DOHH2 (cell line): ENCODE measurements around the gene CADPS2.

ENCODE experiments used
- H3F3A ChIP-seq: fragments of 200-600 bp; sonication (generic), shearing (Covaris generic); 2 replicates; pipeline ENCODE4 v1.6.0; 2016; ENCODE audit warnings: antibody characterized with exemption, mild to moderate bottlenecking; ENCODE audit not compliant: control insufficient read depth, insufficient read depth
- H3K27ac ChIP-seq: fragments of 200-600 bp; sonication (generic); 2 replicates; pipeline ENCODE4 v1.5.1; 2014; ENCODE audit warnings: low read depth, mild to moderate bottlenecking, low read length, moderate library complexity
- H3K27me3 ChIP-seq: fragments of 200-600 bp; sonication (generic); 2 replicates; pipeline ENCODE4 v1.6.1; 2014; ENCODE audit warnings: mild to moderate bottlenecking, low read length, mixed read lengths; ENCODE audit not compliant: control insufficient read depth
- H3K36me3 ChIP-seq: fragments of 200-600 bp; sonication (generic); 2 replicates; pipeline ENCODE4 v1.6.1; 2014; ENCODE audit warnings: mild to moderate bottlenecking, low read length, moderate library complexity, mixed read lengths; ENCODE audit not compliant: control insufficient read depth
- H3K4me1 ChIP-seq: fragments of 200-600 bp; sonication (generic); 2 replicates; pipeline ENCODE4 v1.6.1; 2014; ENCODE audit warnings: mild to moderate bottlenecking, low read length, mixed read lengths; ENCODE audit not compliant: control insufficient read depth
- H3K4me2 ChIP-seq: fragments of 200-600 bp; sonication (generic); 2 replicates; pipeline ENCODE4 v1.6.0; 2014; ENCODE audit warnings: mild to moderate bottlenecking, low read length, moderate library complexity
- H3K4me3 ChIP-seq: fragments of 200-600 bp; sonication (generic); 2 replicates; pipeline ENCODE4 v1.5.1; 2014; ENCODE audit warnings: mild to moderate bottlenecking, low read length, mixed read lengths
- H3K79me2 ChIP-seq: fragments of 200-600 bp; sonication (generic); 2 replicates; pipeline ENCODE4 v1.6.1; 2014; ENCODE audit warnings: mild to moderate bottlenecking, low read length, mixed read lengths; ENCODE audit not compliant: control insufficient read depth
- H3K9me2 ChIP-seq: fragments of 200-600 bp; sonication (generic); replicated peaks from 2 replicates; pipeline ENCODE4 v1.6.1; 2014; ENCODE audit warnings: mild to moderate bottlenecking, low read length, mixed read lengths; ENCODE audit not compliant: control insufficient read depth
- H3K9me3 ChIP-seq: fragments of 200-600 bp; sonication (generic); 2 replicates; pipeline ENCODE4 v1.6.1; 2014; ENCODE audit warnings: antibody characterized with exemption, low read length, mixed read lengths; ENCODE audit not compliant: control insufficient read depth, insufficient read depth
- H4K20me1 ChIP-seq: fragments of 200-600 bp; sonication (generic); 2 replicates; pipeline ENCODE4 v1.6.0; 2014; ENCODE audit warnings: low read depth, mild to moderate bottlenecking, antibody characterized with exemption, low read length, moderate library complexity; ENCODE audit not compliant: control insufficient read depth, insufficient read depth
- CTCF ChIP-seq: fragments of 200-600 bp; sonication (generic); IDR thresholded peaks from one replicate; pipeline ENCODE4 v1.5.1; 2014; ENCODE audit warnings: antibody characterized with exemption, mild to moderate bottlenecking, low read depth, low read length; ENCODE audit not compliant: poor library complexity, severe bottlenecking
- EZH2phosphoT487 ChIP-seq: fragments of 200-600 bp; sonication (generic); IDR thresholded peaks from 2 replicates; pipeline ENCODE4 v1.6.1; 2017; ENCODE audit warnings: borderline replicate concordance, mild to moderate bottlenecking, antibody characterized with exemption, low read length, moderate library complexity, mixed read lengths

Gene CADPS2

GRCh38 chr7:122600630-122601029, 285.6 kb downstream of the CADPS2 start:
- no peaks in the 10 kb centered on the region for H3K9me2 ChIP-seq
- no peaks in the 10 kb centered on the region for H3F3A ChIP-seq
- H3K36me3 ChIP-seq = no peaks in the 10 kb centered on the region
- H3K4me1 ChIP-seq = no peaks in the 10 kb centered on the region
- H3K27me3 ChIP-seq = no peaks in the 10 kb centered on the region
- H3K4me2 ChIP-seq = no peak overlapping the region
- H3K27ac ChIP-seq = no peak overlapping the region
- H4K20me1 ChIP-seq = no peaks in the 10 kb centered on the region
- no peak overlapping the region for H3K4me3 ChIP-seq
- no peak for TF ChIP-seq CTCF
- H3K9me3 ChIP-seq = no peaks in the 10 kb centered on the region
- H3K79me2 ChIP-seq = no peaks in the 10 kb centered on the region

- no peak for TF ChIP-seq EZH2phosphoT487
- no peak for TF ChIP-seq CTCF
- Histone ChIP-seq H3F3A (no peaks in the 10 kb centered on the region), H4K20me1 (no peaks in the 10 kb centered on the region), H3K4me2 (no peak overlapping the region), H3K27ac (no peak overlapping the region), H3K27me3 (no peaks in the 10 kb centered on the region), H3K4me3 (no peak overlapping the region), H3K9me3 (no peaks in the 10 kb centered on the region), H3K36me3 (no peaks in the 10 kb centered on the region), H3K4me1 (no peaks in the 10 kb centered on the region), H3K79me2 (no peaks in the 10 kb centered on the region), H3K9me2 (no peaks in the 10 kb centered on the region)
Observed at GRCh38 chr7:122600042-122600441, 286.2 kb downstream of the CADPS2 start.

DNA sequence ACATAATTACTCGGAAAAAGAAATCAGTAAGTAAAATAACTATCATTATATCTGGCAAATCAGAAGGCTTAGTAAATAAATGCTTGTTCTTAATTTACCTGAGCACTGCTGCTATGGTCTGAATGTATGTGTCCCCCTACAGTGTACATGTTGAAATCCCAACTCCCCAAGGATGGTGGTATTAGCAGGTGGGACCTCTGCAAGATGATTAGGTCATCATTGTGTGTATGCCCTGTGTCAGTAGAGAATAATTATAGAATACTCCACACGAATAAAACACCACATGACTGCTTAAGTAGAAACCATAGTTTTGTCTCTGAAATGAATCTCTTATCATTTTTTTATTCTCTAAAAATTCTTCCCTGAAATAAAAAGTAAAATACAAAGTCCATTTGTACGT, 289.0 kb downstream of the CADPS2 start:
- no peaks in the 10 kb centered on the region for H3K9me2 ChIP-seq
- H3K36me3 ChIP-seq = no peaks in the 10 kb centered on the region
- no peaks in the 10 kb centered on the region for H3K27me3 ChIP-seq
- H3F3A ChIP-seq = no peaks in the 10 kb centered on the region
- no peaks in the 10 kb centered on the region for H4K20me1 ChIP-seq
- no peak overlapping the region for H3K4me2 ChIP-seq
- H3K4me1 ChIP-seq = no peaks in the 10 kb centered on the region
- no peak overlapping the region for H3K27ac ChIP-seq
- H3K79me2 ChIP-seq = no peaks in the 10 kb centered on the region
- H3K4me3 ChIP-seq = no peak overlapping the region
- H3K9me3 ChIP-seq = no peaks in the 10 kb centered on the region
- TF ChIP-seq CTCF = no peak
- TF ChIP-seq EZH2phosphoT487 = no peak

DNA sequence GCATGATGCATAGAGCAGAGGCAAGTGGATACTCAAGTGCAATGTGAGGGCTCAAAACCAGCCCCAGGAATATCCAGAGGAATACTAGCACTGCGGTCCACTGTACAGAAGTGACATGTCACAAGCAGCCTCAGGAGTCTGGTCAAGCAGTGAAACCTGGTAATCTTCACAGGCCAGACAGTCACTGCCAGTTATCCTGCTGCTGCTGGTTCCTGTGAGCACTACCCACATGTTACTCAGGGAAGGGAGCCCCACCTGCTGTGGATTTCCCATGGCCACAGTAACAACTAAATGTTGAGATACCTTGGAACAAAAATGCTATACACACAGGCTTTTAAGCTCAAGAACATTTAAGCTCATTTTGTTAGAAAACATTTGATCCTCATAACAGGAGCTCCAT, 290.4 kb downstream of the CADPS2 start:
- no peaks in the 10 kb centered on the region for H4K20me1 ChIP-seq
- TF ChIP-seq CTCF (no peak), EZH2phosphoT487 (no peak)
- no peaks in the 10 kb centered on the region for H3K79me2 ChIP-seq
- H3K9me2 ChIP-seq = no peaks in the 10 kb centered on the region
- no peak overlapping the region for H3K27ac ChIP-seq
- no peaks in the 10 kb centered on the region for H3K9me3 ChIP-seq
- no peaks in the 10 kb centered on the region for H3K4me1 ChIP-seq
- no peaks in the 10 kb centered on the region for H3K36me3 ChIP-seq
- H3K4me2 ChIP-seq = no peak overlapping the region
- no peak overlapping the region for H3K4me3 ChIP-seq
- no peaks in the 10 kb centered on the region for H3K27me3 ChIP-seq
- H3F3A ChIP-seq = no peaks in the 10 kb centered on the region
